Peyer's patch (tissue), 4 donors: Measurements from ENCODE around the gene INPP5A.

Source experiments
- CTCF ChIP-seq, 6 experiments: fragments of 450-650 bp in 4 of 6; fragments of 200-600 bp in 2 of 6; sonication (generic) in 1 of 6; IDR thresholded peaks; one replicate each; pipeline ENCODE4 v1.5.1; 2017 to 2019; ENCODE audit warnings: antibody characterized with exemption in 6 of 6, mild to moderate bottlenecking in 3 of 6, moderate library complexity in 1 of 6
- POLR2A ChIP-seq, 2 donors: fragments of 450-650 bp; IDR thresholded peaks; one replicate each; pipeline ENCODE4 v1.5.1; 2017; ENCODE audit warnings: antibody characterized with exemption in 2 of 2, mild to moderate bottlenecking in 2 of 2, moderate library complexity in 2 of 2

- TF ChIP-seq POLR2A (IDR thresholded peaks at IDR 0.05), result no peak
- TF ChIP-seq CTCF (IDR thresholded peaks at IDR 0.05), result no peak
Measured at GRCh38 chr10:132811891-132812481, 274.4 kb downstream of the INPP5A start.
